SK-N-MC (cell line): ENCODE measurements around the gene PLPPR3.

ENCODE experiments used
- EZH2 ChIP-seq: fragments of 200-600 bp; sonication (generic); IDR thresholded peaks from one replicate; pipeline ENCODE4 v1.6.1; 2017; ENCODE audit warnings: antibody characterized with exemption
- FOXP2 ChIP-seq: optimal IDR thresholded peaks from 2 replicates; pipeline ENCODE3; 2011; ENCODE audit warnings: mild to moderate bottlenecking, moderate library complexity; ENCODE audit not compliant: insufficient read depth; ENCODE audit errors: extremely low read length, control extremely low read depth
- POLR2AphosphoS5 ChIP-seq: IDR thresholded peaks from 2 replicates; pipeline ENCODE4 v1.6.1; 2012; ENCODE audit warnings: mild to moderate bottlenecking, low read depth, low read length, borderline replicate concordance

DNA sequence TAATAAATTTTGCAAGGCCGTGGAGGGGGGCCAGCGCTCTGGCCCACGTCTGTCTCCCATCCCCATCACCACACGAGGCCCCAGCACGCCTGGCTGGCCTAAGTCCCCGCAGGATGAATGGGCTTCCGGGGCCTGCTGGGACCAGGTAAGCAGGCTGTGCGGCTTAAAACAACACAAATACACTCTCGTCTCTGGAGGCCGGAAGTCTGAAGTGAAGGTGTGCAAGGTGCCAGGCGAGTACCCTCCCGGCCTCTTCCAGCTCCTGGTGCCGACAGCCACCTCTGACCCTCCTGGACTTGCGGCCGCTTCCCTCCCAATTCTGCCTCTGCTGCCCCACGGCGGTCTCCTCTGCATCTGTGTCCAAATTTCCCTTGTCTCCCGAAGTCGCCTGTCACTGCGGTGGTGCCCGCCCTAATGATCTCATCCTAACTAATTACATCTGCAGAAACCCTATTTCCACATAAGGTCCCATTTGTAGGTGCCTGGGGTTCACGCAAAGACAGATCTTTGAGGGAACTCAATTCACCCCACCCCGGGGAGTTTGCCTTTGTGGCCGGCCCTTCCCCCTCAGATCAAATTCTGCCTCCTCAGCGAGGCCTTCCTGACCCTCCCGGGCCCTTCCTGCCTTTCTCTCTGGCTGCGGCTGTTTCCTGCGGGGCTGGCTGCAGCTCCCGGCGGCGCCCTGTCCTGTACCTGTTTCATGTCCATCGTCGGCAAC lies 32.6 kb downstream of the PLPPR3 start:
- TF ChIP-seq EZH2 (no peak), POLR2AphosphoS5 (no peak), FOXP2 (no peak)
